Hematopoietic multipotent progenitor cell (in vitro differentiated cells): ENCODE results near the gene MTF1. TPM values are rescaled to one million over a fixed set of nuclear protein-coding genes. Genes with fewer than 3 reads are reported as not detected.

Experiments
- DNase-seq, 3 donors: peaks; one replicate each; pipeline ENCODE4 v3.0.0-alpha.2; 2011 to 2015; ENCODE audit warnings: low read depth in 2 of 3, low spot score in 2 of 3
- total RNA-seq: library from RNA; depleted of rRNA; stranded (reverse); fragments of >200 nt; gene quantifications from one replicate; pipeline ENCODE4 v1.2.3, GENCODE V29; 2012

The MTF1 gene
- total RNA-seq, 1 donor: 3.0 TPM

- DNase-seq: no peak
These were observed 13.3 kb upstream of the MTF1 start for GRCh38 chr1:37872692-37873091.

GRCh38 chr1:37868466-37868865, 9.1 kb upstream of the MTF1 start:
- DNase-seq: no peak

GRCh38 chr1:37867784-37868183, 8.4 kb upstream of the MTF1 start:
- DNase-seq: no peak

- no peak for DNase-seq
These were observed 7.1 kb upstream of the MTF1 start for GRCh38 chr1:37866491-37866890.

GRCh38 chr1:37865348-37866120, 6.1 kb upstream of the MTF1 start:
- DNase-seq: no peak

- DNase-seq: no peak
These were observed 2.9 kb upstream of the MTF1 start for GRCh38 chr1:37862330-37862729.

- DNase-seq: no peak
These were observed 1.8 kb upstream of the MTF1 start for GRCh38 chr1:37861151-37861550.

- no peak for DNase-seq
These were observed 914 bp upstream of the MTF1 start for GRCh38 chr1:37860346-37860666.

- peak in 1 of 3 donors; percentile 11 for DNase-seq
These were observed 373 bp downstream of the MTF1 start for GRCh38 chr1:37858931-37859506.

- no peak for DNase-seq
These were observed 5.0 kb downstream of the MTF1 start for GRCh38 chr1:37854406-37854805.

GRCh38 chr1:37853157-37853556, 6.2 kb downstream of the MTF1 start:
- no peak for DNase-seq

- DNase-seq: peak in 1 of 3 donors; percentile 9
These were observed 7.6 kb downstream of the MTF1 start for GRCh38 chr1:37851782-37852210.

- DNase-seq: no peak
These were observed 8.1 kb downstream of the MTF1 start for GRCh38 chr1:37851262-37851661.

GRCh38 chr1:37850352-37850955, 8.9 kb downstream of the MTF1 start:
- no peak for DNase-seq

- DNase-seq: no peak
These were observed 9.9 kb downstream of the MTF1 start for GRCh38 chr1:37849480-37849879.

GRCh38 chr1:37846647-37847339, 12.6 kb downstream of the MTF1 start:
- peak in 2 of 3 donors; percentile 21 to 35 for DNase-seq

- no peak for DNase-seq
These were observed 13.6 kb downstream of the MTF1 start for GRCh38 chr1:37845786-37846185.

- no peak for DNase-seq
These were observed 14.2 kb downstream of the MTF1 start for GRCh38 chr1:37845049-37845646.

GRCh38 chr1:37844536-37844935, 14.9 kb downstream of the MTF1 start:
- no peak for DNase-seq

GRCh38 chr1:37841652-37842051, 17.7 kb downstream of the MTF1 start:
- no peak for DNase-seq

GRCh38 chr1:37840711-37841110, 18.7 kb downstream of the MTF1 start:
- DNase-seq: no peak
